ENCODE data around the gene DPYD.
A peak's percentile ranks its signal among the peaks of the same experiment; 100 is the strongest.
"Not testable (repeated sequence)": the region's sequence is repeated elsewhere in the genome, so short reads cannot be mapped to it uniquely, and the experiment has no call there.

Gene DPYD

GRCh38 chr1:97364086-97364485, 556.7 kb downstream of the DPYD start:
- DNase-seq (ENCODE audit: low read depth), result no peak

- DNase-seq (ENCODE audit: low read depth), result no peak
Observed at GRCh38 chr1:97356309-97356708, 564.5 kb downstream of the DPYD start.

GRCh38 chr1:97352936-97353382, 567.9 kb downstream of the DPYD start:
- DNase-seq (ENCODE audit: low read depth), result no peak

GRCh38 chr1:97351846-97352245, 569.0 kb downstream of the DPYD start:
- DNase-seq (ENCODE audit: low read depth), result no peak

- DNase-seq (ENCODE audit: low read depth), result peak; percentile 26
Observed at GRCh38 chr1:97350662-97351061, 570.2 kb downstream of the DPYD start.

GRCh38 chr1:97350241-97350640, 570.6 kb downstream of the DPYD start:
- DNase-seq (ENCODE audit: low read depth), result no peak

- not testable (repeated sequence) for DNase-seq (ENCODE audit: low read depth)
Observed at GRCh38 chr1:97349794-97350193, 571.0 kb downstream of the DPYD start.

GRCh38 chr1:97348599-97349265, 572.1 kb downstream of the DPYD start:
- DNase-seq (ENCODE audit: low read depth), result no peak

- peak; percentile 30 for DNase-seq (ENCODE audit: low read depth)
Observed at GRCh38 chr1:97340951-97341350, 579.9 kb downstream of the DPYD start.

GRCh38 chr1:97338347-97338746, 582.5 kb downstream of the DPYD start:
- no peak for DNase-seq (ENCODE audit: low read depth)

- DNase-seq (ENCODE audit: low read depth), result no peak
Observed at GRCh38 chr1:97337250-97338030, 583.4 kb downstream of the DPYD start.

- DNase-seq (ENCODE audit: low read depth), result no peak
Observed at GRCh38 chr1:97334454-97334853, 586.4 kb downstream of the DPYD start.

GRCh38 chr1:97332716-97333115, 588.1 kb downstream of the DPYD start:
- peak; percentile 46 for DNase-seq (ENCODE audit: low read depth)

GRCh38 chr1:97331165-97331564, 589.7 kb downstream of the DPYD start:
- DNase-seq (ENCODE audit: low read depth), result no peak

GRCh38 chr1:97314685-97315084, 606.1 kb downstream of the DPYD start:
- DNase-seq (ENCODE audit: low read depth), result no peak

- no peak for DNase-seq (ENCODE audit: low read depth)
Observed at GRCh38 chr1:97308131-97308530, 612.7 kb downstream of the DPYD start.

- DNase-seq (ENCODE audit: low read depth), result no peak
Observed at GRCh38 chr1:97307568-97307967, 613.3 kb downstream of the DPYD start.

- DNase-seq (ENCODE audit: low read depth), result no peak
Observed at GRCh38 chr1:97307151-97307550, 613.7 kb downstream of the DPYD start.

GRCh38 chr1:97306504-97306903, 614.3 kb downstream of the DPYD start:
- DNase-seq (ENCODE audit: low read depth), result no peak

- no peak for DNase-seq (ENCODE audit: low read depth)
Observed at GRCh38 chr1:97304366-97304765, 616.5 kb downstream of the DPYD start.

- no peak for DNase-seq (ENCODE audit: low read depth)
Observed at GRCh38 chr1:97298966-97299365, 621.9 kb downstream of the DPYD start.

GRCh38 chr1:97297611-97298010, 623.2 kb downstream of the DPYD start:
- no peak for DNase-seq (ENCODE audit: low read depth)

GRCh38 chr1:97281962-97282361, 638.9 kb downstream of the DPYD start:
- no peak for DNase-seq (ENCODE audit: low read depth)
